GM12878 (cell line): Measurements from ENCODE around the gene UTP11.

Experiments
- ATF7 ChIP-seq: fragments of 450-650 bp; IDR thresholded peaks from 2 replicates; pipeline ENCODE4 v1.6.1; 2016; ENCODE audit warnings: low read depth, mild to moderate bottlenecking
- CREM ChIP-seq: IDR thresholded peaks from 2 replicates; pipeline ENCODE4 v1.6.1; 2014; ENCODE audit warnings: antibody characterized with exemption, low read depth
- EGR1 ChIP-seq, 2 experiments: IDR thresholded peaks; 1 replicate in 1 of 2; 2 replicates in 1 of 2; pipeline ENCODE4 v1.6.1; 2011 to 2012; ENCODE audit warnings: low read depth in 2 of 2, low read length in 2 of 2, borderline replicate concordance in 1 of 2, mild to moderate bottlenecking in 1 of 2, moderate library complexity in 1 of 2
- MTA3 ChIP-seq: IDR thresholded peaks from 2 replicates; pipeline ENCODE4 v1.6.1; 2012; ENCODE audit warnings: low read length, inconsistent platforms, borderline replicate concordance
- POLR2A ChIP-seq: IDR thresholded peaks from 2 replicates; pipeline ENCODE4 v1.6.1; 2011; ENCODE audit warnings: low read depth, mild to moderate bottlenecking, low read length
- PRDM15 ChIP-seq: fragments of 450-650 bp; formaldehyde crosslinking; IDR thresholded peaks from 2 replicates; pipeline ENCODE4 v1.4.0; 2020; ENCODE audit warnings: mild to moderate bottlenecking, moderate library complexity
- RBBP5 ChIP-seq: fragments of 200-600 bp; sonication (generic); conservative IDR thresholded peaks from 2 replicates; pipeline ENCODE4 v1.6.1; 2016
- RUNX3 ChIP-seq: IDR thresholded peaks from 2 replicates; pipeline ENCODE4 v1.6.1; 2012; ENCODE audit warnings: low read length, inconsistent platforms
- SMC3 ChIP-seq: IDR thresholded peaks from 2 replicates; pipeline ENCODE4 v1.6.1; 2011; ENCODE audit warnings: low read length, improper control_type of control experiment, borderline replicate concordance
- USF2 ChIP-seq: IDR thresholded peaks from 2 replicates; pipeline ENCODE4 v1.6.1; 2011; ENCODE audit warnings: low read depth, low read length, improper control_type of control experiment, borderline replicate concordance
- ZNF592 ChIP-seq: fragments of 450-650 bp; IDR thresholded peaks from 2 replicates; pipeline ENCODE4 v1.6.1; 2017; ENCODE audit warnings: mild to moderate bottlenecking, moderate library complexity
- TF ChIP-seq, protein P1 (sequence below), 3 experiments: IDR thresholded peaks in 2 of 3; conservative IDR thresholded peaks in 1 of 3; 2 replicates each; pipeline ENCODE4 v1.5.1; 2011; ENCODE audit warnings: low read depth in 3 of 3, low read length in 3 of 3, mild to moderate bottlenecking in 3 of 3, control low read depth in 2 of 3, moderate library complexity in 2 of 3, inconsistent platforms in 1 of 3, mixed read lengths in 1 of 3; ENCODE audit not compliant: control insufficient read depth in 2 of 3, insufficient read depth in 1 of 3; ENCODE audit errors: extremely low read depth in 1 of 3
- TF ChIP-seq, protein P2 (sequence below): fragments of 450-650 bp; conservative IDR thresholded peaks from 2 replicates; pipeline ENCODE4 v1.6.1; 2017; ENCODE audit warnings: mild to moderate bottlenecking, moderate library complexity

- TF ChIP-seq RUNX3 (peak; percentile 90), MTA3 (no peak), RBBP5 (no peak), ZNF592 (no peak), SMC3 (no peak), CREM (no peak), POLR2A (no peak), EGR1 (IDR thresholded peaks at IDR 0.05; ENCODE audit: borderline replicate concordance in 1 of 2, low read depth in 2 of 2, low read length in 2 of 2) (no peak), PRDM15 (no peak), USF2 (no peak), ATF7 (no peak)
- TF ChIP-seq, protein P1, sequence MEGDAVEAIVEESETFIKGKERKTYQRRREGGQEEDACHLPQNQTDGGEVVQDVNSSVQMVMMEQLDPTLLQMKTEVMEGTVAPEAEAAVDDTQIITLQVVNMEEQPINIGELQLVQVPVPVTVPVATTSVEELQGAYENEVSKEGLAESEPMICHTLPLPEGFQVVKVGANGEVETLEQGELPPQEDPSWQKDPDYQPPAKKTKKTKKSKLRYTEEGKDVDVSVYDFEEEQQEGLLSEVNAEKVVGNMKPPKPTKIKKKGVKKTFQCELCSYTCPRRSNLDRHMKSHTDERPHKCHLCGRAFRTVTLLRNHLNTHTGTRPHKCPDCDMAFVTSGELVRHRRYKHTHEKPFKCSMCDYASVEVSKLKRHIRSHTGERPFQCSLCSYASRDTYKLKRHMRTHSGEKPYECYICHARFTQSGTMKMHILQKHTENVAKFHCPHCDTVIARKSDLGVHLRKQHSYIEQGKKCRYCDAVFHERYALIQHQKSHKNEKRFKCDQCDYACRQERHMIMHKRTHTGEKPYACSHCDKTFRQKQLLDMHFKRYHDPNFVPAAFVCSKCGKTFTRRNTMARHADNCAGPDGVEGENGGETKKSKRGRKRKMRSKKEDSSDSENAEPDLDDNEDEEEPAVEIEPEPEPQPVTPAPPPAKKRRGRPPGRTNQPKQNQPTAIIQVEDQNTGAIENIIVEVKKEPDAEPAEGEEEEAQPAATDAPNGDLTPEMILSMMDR (IDR thresholded peaks at IDR 0.05 in 2 of 3, conservative IDR thresholded peaks at IDR 0.05 in 1 of 3; ENCODE audit: control insufficient read depth in 2 of 3, extremely low read depth in 1 of 3, insufficient read depth in 1 of 3, low read depth in 3 of 3, low read length in 3 of 3): 0 out of 6 replicates have a peak, but pooled peaks of 1 of the 3 experiments have one; percentile 7
- TF ChIP-seq, protein P2, sequence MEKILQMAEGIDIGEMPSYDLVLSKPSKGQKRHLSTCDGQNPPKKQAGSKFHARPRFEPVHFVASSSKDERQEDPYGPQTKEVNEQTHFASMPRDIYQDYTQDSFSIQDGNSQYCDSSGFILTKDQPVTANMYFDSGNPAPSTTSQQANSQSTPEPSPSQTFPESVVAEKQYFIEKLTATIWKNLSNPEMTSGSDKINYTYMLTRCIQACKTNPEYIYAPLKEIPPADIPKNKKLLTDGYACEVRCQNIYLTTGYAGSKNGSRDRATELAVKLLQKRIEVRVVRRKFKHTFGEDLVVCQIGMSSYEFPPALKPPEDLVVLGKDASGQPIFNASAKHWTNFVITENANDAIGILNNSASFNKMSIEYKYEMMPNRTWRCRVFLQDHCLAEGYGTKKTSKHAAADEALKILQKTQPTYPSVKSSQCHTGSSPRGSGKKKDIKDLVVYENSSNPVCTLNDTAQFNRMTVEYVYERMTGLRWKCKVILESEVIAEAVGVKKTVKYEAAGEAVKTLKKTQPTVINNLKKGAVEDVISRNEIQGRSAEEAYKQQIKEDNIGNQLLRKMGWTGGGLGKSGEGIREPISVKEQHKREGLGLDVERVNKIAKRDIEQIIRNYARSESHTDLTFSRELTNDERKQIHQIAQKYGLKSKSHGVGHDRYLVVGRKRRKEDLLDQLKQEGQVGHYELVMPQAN: no peak
Measured at GRCh38 chr1:38061883-38062328, 49.4 kb downstream of the UTP11 start.
